ENCODE measurements around the gene PPDPF. TPM values are rescaled to one million over a fixed set of nuclear protein-coding genes. Genes with fewer than 3 reads are reported as not detected.

The PPDPF gene
- total RNA-seq, 1 donor, result 85.4 TPM

DNA sequence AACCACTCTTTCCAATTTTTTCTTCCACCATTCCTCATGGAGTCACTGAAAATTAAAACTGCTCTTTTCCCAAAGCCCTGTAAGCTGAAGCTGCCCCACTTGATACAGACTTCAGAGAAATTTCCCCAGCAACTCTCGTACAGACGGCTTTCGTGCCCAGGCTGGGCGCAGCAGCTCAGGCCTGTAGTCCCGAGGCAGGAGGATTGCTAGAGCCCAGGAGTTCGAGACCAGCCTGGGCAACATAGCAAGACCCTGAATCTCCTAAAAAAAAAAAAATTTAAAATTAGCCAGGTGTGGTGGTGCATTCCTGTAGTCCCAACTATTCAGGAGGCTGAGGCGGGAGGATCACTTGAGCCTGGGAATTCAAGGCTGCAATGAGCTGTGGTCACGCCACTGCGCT is 6.6 kb downstream of the PPDPF start:
- no peaks in the 10 kb centered on the region for H3K9me3 ChIP-seq (ENCODE audit: low read depth, low read length)
- no peak overlapping the region for H3K4me2 ChIP-seq (ENCODE audit: insufficient read depth, low read length)
- no peak overlapping the region for H3K27ac ChIP-seq (ENCODE audit: low read depth, low read length)
- no peak for TF ChIP-seq CTCF (IDR thresholded peaks at IDR 0.05; ENCODE audit: extremely low read depth, low read depth, low read length)
- H3K27me3 ChIP-seq (ENCODE audit: insufficient read depth, low read length), result no peaks in the 10 kb centered on the region
- H3K4me3 ChIP-seq (ENCODE audit: insufficient read depth, low read length), result no peak overlapping the region
- no peak overlapping the region for H2AFZ ChIP-seq (ENCODE audit: low read length)
- peaks cover 26% of the 10 kb centered on the region for H4K20me1 ChIP-seq (ENCODE audit: insufficient read depth, low read length)
- DNase-seq (ENCODE audit: insufficient read length, low spot score, missing footprints), result peak; percentile 76
- peaks cover 3% of the 10 kb centered on the region for H3K79me2 ChIP-seq (ENCODE audit: insufficient read depth, low read length)
- H3K4me1 ChIP-seq (ENCODE audit: insufficient read depth, low read length), result peaks cover 5% of the 10 kb centered on the region
- H3K36me3 ChIP-seq (ENCODE audit: insufficient read depth, low read length), result peaks cover 15% of the 10 kb centered on the region

DNA sequence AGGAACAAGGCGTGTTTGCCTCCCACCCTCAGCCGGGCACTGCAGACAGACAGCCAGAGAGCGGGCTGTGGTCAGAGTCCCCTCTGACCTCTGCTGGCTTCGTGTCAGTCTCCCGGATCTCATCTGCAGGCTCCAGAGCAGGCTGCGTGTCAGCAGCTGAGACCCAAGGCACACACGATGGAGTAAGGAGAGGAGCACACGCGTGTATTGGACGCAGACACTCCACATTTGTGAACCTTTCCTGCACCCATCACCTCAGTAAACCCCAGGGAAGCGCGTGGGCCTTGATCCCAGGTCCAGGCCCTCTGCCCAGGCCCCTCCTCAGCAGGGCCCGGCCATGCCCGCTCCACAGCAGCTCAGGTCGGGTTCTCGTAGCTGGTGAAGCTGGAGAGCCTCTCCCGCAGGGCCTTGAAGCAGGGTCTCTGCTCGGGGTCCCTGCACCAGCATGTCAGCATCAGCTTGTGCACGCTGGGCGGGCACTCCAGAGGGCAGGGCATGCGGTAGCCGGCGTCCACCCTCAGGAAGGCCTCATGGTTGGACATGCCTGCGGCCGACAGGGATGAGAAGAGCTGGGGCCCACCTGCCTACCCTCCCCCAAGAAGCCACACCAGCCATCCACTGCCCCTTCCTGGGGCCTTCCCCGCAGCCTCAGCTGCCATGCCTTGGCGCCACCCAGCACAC is 8.8 kb downstream of the PPDPF start:
- H3K79me2 ChIP-seq (ENCODE audit: insufficient read depth, low read length), result no peaks in the 10 kb centered on the region
- no peak overlapping the region for H3K27ac ChIP-seq (ENCODE audit: low read depth, low read length)
- no peak overlapping the region for H3K4me3 ChIP-seq (ENCODE audit: insufficient read depth, low read length)
- peaks cover 1% of the 10 kb centered on the region for H3K27me3 ChIP-seq (ENCODE audit: insufficient read depth, low read length)
- TF ChIP-seq CTCF (IDR thresholded peaks at IDR 0.05; ENCODE audit: extremely low read depth, low read depth, low read length), result no peak
- no peaks in the 10 kb centered on the region for H3K36me3 ChIP-seq (ENCODE audit: insufficient read depth, low read length)
- H3K4me1 ChIP-seq (ENCODE audit: insufficient read depth, low read length), result no peaks in the 10 kb centered on the region
- peaks cover 8% of the 10 kb centered on the region for H4K20me1 ChIP-seq (ENCODE audit: insufficient read depth, low read length)
- no peaks in the 10 kb centered on the region for H3K9me3 ChIP-seq (ENCODE audit: low read depth, low read length)
- H2AFZ ChIP-seq (ENCODE audit: low read length), result no peak overlapping the region
- DNase-seq (ENCODE audit: insufficient read length, low spot score, missing footprints), result peak; percentile 88
- no peak overlapping the region for H3K4me2 ChIP-seq (ENCODE audit: insufficient read depth, low read length)

DNA sequence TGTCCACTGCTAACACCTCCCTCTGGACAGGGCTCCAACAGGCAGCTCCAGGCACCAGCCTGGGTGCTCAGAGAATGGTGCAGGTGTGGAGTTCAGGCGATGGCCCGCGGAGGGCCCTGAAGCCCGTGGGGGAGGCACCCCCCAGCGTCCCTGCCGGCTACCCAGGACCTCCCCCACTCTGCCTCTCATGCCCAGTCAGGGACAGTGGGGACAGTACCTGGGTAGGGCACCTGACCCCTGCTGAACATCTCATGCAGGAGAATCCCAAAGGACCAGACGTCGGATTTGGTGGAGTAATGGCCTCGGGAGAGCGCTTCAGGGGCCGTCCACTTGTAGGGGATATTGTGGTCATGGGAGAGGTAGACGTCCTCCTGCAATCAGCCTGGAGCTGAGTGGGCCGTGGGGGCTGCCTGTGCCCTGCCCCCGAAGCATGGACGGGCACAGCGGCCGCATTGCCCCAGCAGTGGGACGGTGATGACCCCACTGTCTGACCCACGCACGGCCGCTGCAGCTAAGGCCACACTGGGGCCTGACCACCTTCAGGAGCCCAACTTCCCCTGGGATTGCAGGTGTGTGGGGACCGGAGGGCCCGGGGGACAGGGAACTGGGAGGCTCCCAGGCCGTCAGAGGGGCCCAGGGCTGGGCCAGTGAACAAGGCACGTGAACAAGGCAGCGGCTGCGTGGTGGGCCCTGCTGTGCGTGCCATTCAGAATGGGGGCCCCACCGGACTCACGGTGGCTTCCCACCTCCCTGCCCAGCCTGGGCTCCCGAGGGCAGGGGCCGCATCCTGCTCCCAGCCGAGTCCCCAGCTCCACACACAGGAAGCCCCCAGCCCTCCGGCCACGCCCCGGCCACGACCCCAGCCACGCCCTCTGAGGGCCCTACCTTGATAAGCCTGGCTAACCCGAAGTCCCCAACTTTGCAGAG is 9.6 kb downstream of the PPDPF start:
- peak; percentile 69 for DNase-seq (ENCODE audit: insufficient read length, low spot score, missing footprints)
- no peak for TF ChIP-seq CTCF (IDR thresholded peaks at IDR 0.05; ENCODE audit: extremely low read depth, low read depth, low read length)
- Histone ChIP-seq H3K4me3 (ENCODE audit: insufficient read depth, low read length) (no peak overlapping the region), H3K4me1 (ENCODE audit: insufficient read depth, low read length) (no peaks in the 10 kb centered on the region), H3K9me3 (ENCODE audit: low read depth, low read length) (no peaks in the 10 kb centered on the region), H2AFZ (ENCODE audit: low read length) (no peak overlapping the region), H3K4me2 (ENCODE audit: insufficient read depth, low read length) (no peak overlapping the region), H3K27ac (ENCODE audit: low read depth, low read length) (no peak overlapping the region), H4K20me1 (ENCODE audit: insufficient read depth, low read length) (peaks cover 7% of the 10 kb centered on the region), H3K36me3 (ENCODE audit: insufficient read depth, low read length) (no peaks in the 10 kb centered on the region), H3K27me3 (ENCODE audit: insufficient read depth, low read length) (peaks cover 9% of the 10 kb centered on the region), H3K79me2 (ENCODE audit: insufficient read depth, low read length) (no peaks in the 10 kb centered on the region)

GRCh38 chr20:63530788-63531160 is 10.2 kb downstream of the PPDPF start:
- H3K4me2 ChIP-seq (ENCODE audit: insufficient read depth, low read length), result no peak overlapping the region
- H3K79me2 ChIP-seq (ENCODE audit: insufficient read depth, low read length), result no peaks in the 10 kb centered on the region
- no peak for TF ChIP-seq CTCF (IDR thresholded peaks at IDR 0.05; ENCODE audit: extremely low read depth, low read depth, low read length)
- H3K4me1 ChIP-seq (ENCODE audit: insufficient read depth, low read length), result no peaks in the 10 kb centered on the region
- no peak overlapping the region for H3K27ac ChIP-seq (ENCODE audit: low read depth, low read length)
- H3K4me3 ChIP-seq (ENCODE audit: insufficient read depth, low read length), result no peak overlapping the region
- H3K9me3 ChIP-seq (ENCODE audit: low read depth, low read length), result no peaks in the 10 kb centered on the region
- no peaks in the 10 kb centered on the region for H3K36me3 ChIP-seq (ENCODE audit: insufficient read depth, low read length)
- H3K27me3 ChIP-seq (ENCODE audit: insufficient read depth, low read length), result peaks cover 10% of the 10 kb centered on the region
- H2AFZ ChIP-seq (ENCODE audit: low read length), result no peak overlapping the region
- peak; percentile 76 for DNase-seq (ENCODE audit: insufficient read length, low spot score, missing footprints)
- peaks cover 5% of the 10 kb centered on the region for H4K20me1 ChIP-seq (ENCODE audit: insufficient read depth, low read length)

All from osteoblast (primary cell).